Calu3 (cell line): ENCODE results near the gene GLP2R. TPM values are rescaled to one million over a fixed set of nuclear protein-coding genes. Genes with fewer than 3 reads are reported as not detected.
"Not testable (repeated sequence)": the region's sequence is repeated elsewhere in the genome, so short reads cannot be mapped to it uniquely, and the experiment has no call there.

Experiments used
- BruUV-seq: library from RNA; stranded (reverse); fragments of 400-500 nt; replicated peaks from 2 replicates; lab custom pipeline; 2021; lab: Mats Ljungman, UMichigan
- CTCF ChIA-PET: fragments of 300-600 bp; sonication (Branson Sonifier 250); formaldehyde crosslinking; loops from one replicate; lab custom pipeline; 2022; ENCODE audit warnings: antibody characterized with exemption; lab: Charles Lee
- DNase-seq: peaks from one replicate; pipeline ENCODE4 v3.0.0; 2022
- H3K27ac Mint-ChIP-seq: one replicate; pipeline ENCODE4 v1.8.0; 2022; ENCODE audit warnings: mixed read lengths; ENCODE audit not compliant: unreplicated experiment
- H3K27me3 Mint-ChIP-seq: one replicate; pipeline ENCODE4 v1.8.0; 2022; ENCODE audit warnings: mixed read lengths; ENCODE audit not compliant: unreplicated experiment
- H3K36me3 Mint-ChIP-seq: one replicate; pipeline ENCODE4 v1.8.0; 2022; ENCODE audit warnings: mild to moderate bottlenecking, moderate library complexity, mixed read lengths; ENCODE audit not compliant: insufficient read depth, unreplicated experiment
- H3K4me1 Mint-ChIP-seq: one replicate; pipeline ENCODE4 v1.8.0; 2022; ENCODE audit warnings: mild to moderate bottlenecking, low read depth, mixed read lengths; ENCODE audit not compliant: unreplicated experiment
- H3K4me3 Mint-ChIP-seq: one replicate; pipeline ENCODE4 v1.8.0; 2022; ENCODE audit warnings: mild to moderate bottlenecking, low read depth, moderate library complexity, mixed read lengths; ENCODE audit not compliant: unreplicated experiment
- H3K9me3 Mint-ChIP-seq: one replicate; pipeline ENCODE4 v1.8.0; 2022; ENCODE audit warnings: low read depth, mixed read lengths; ENCODE audit not compliant: unreplicated experiment
- intact Hi-C: fragments of 100-400 bp; cut with micrococcal nuclease; formaldehyde crosslinking; loops from one replicate; pipeline ENCODE4 v1.10.0; 2022; ENCODE audit not compliant: unreplicated experiment
- total RNA-seq: library from RNA; stranded (reverse); gene quantifications from 2 replicates; pipeline ENCODE4 v1.2.3, GENCODE V29; 2022
- TF ChIP-seq, protein P1 (sequence below): fragments of 200-600 bp; IDR thresholded peaks from one replicate; pipeline ENCODE4 v1.8.0; 2022; ENCODE audit warnings: antibody characterized with exemption; ENCODE audit not compliant: unreplicated experiment

The GLP2R gene
- total RNA-seq, 1 experiment from 2014 or later, result 0.59 TPM

DNA sequence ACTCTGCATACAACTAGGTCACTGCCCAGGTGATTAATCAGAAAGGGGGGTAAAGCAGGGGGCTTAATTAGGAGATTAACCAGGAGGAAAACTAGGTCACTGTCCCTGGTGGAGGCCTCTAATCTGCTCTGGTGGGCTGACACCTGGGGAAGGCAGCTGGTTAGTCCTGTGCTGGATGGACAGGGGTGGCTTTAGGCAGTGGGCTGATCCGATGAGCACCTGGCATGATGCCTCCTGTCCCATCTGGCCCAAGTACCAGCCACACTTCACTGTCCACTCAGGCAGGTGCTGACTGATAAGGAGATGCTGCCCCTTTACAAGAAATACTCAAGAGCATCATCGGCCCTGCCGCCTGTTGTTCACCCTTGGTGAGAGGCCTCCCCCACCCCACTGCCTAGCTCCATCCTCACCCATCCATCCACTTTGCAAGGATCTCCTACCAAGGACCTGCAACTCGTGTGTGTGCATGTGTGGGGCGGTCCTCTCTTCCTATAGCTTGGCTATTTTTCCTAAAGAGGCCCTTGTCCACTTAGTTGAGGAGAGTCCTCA, 93.2 kb downstream of the GLP2R start:
- no peaks in the 10 kb centered on the region for H3K4me1 Mint-ChIP-seq
- H3K27ac Mint-ChIP-seq, result no peak overlapping the region
- intact Hi-C loops, result no loop called here
- peaks cover 28% of the 10 kb centered on the region for H3K27me3 Mint-ChIP-seq
- H3K9me3 Mint-ChIP-seq, result no peaks in the 10 kb centered on the region
- TF ChIP-seq, protein P1, sequence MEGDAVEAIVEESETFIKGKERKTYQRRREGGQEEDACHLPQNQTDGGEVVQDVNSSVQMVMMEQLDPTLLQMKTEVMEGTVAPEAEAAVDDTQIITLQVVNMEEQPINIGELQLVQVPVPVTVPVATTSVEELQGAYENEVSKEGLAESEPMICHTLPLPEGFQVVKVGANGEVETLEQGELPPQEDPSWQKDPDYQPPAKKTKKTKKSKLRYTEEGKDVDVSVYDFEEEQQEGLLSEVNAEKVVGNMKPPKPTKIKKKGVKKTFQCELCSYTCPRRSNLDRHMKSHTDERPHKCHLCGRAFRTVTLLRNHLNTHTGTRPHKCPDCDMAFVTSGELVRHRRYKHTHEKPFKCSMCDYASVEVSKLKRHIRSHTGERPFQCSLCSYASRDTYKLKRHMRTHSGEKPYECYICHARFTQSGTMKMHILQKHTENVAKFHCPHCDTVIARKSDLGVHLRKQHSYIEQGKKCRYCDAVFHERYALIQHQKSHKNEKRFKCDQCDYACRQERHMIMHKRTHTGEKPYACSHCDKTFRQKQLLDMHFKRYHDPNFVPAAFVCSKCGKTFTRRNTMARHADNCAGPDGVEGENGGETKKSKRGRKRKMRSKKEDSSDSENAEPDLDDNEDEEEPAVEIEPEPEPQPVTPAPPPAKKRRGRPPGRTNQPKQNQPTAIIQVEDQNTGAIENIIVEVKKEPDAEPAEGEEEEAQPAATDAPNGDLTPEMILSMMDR, result no peak
- BruUV-seq, result no TSS peak
- CTCF ChIA-PET, result no interaction called here
- DNase-seq, result no peak
- no peaks in the 10 kb centered on the region for H3K36me3 Mint-ChIP-seq
- H3K4me3 Mint-ChIP-seq, result no peak overlapping the region

DNA sequence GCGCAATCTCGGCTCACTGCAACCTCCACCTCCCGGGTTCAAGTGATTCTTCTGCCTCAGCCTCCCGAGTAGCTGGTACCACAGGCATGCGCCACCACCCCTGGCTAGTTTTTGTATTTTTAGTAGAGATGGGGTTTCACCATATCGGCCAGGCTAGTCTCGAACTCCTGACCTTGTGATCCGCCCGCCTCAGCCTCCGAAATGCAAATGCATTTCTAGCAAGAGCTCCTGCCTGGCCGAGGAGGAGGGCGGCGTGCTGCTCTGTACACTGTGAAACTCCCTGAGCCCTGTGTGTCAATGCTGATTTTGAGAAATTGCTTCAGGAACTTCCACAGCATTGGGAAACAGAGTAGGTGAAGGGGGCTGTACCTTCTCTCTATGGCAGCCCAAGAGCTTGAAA, 95.5 kb downstream of the GLP2R start:
- CTCF ChIA-PET, result not testable (repeated sequence)

DNA sequence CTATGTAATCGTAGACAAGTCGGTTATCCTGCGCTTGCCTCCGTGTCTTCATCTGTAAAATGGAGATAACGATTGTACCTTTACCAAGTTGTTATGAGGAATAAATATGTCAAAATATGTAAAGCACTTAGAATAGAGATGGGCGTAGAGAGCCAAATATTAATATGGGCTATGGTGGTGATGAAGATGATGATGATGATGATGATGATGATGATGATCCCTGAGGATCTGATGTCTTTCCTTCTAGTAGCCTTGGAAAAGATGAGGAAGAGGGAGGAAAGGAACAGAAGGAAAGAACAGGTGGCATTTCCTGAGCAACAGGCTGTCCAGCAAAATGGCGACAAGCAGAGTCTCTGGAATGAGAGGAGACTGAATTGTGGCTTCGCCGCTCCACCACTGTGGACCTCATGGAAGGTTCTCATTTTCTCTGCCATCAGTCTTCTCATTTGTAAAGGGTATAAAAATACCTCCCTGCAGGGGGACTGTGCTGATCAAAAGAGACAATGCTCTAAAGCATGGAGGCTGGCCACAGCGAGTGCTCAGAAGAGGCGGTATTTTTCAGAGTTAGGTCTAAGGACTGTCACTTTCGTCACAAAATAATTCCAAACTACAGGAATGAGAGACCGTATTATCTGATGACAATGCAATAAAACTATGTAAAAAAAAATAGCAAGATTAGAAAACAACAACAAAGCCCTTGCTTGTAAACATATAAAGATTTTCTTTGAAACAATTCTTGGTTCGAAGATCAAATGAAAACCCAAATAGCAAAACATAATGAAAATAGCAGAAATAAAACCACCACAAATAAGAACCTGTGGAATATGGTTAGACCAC, 96.5 kb downstream of the GLP2R start:
- TF ChIP-seq, protein P1, result no peak
- no peaks in the 10 kb centered on the region for H3K4me1 Mint-ChIP-seq
- no peak overlapping the region for H3K27ac Mint-ChIP-seq
- peaks cover 5% of the 10 kb centered on the region for H3K36me3 Mint-ChIP-seq
- no peak for DNase-seq
- intact Hi-C loops, result loop anchor here (10.0 kb wide), 1 partner anchor 693 kb away; no protein-coding TSS in a partner anchor
- H3K9me3 Mint-ChIP-seq, result no peaks in the 10 kb centered on the region
- H3K4me3 Mint-ChIP-seq, result no peak overlapping the region
- BruUV-seq, result no TSS peak
- CTCF ChIA-PET, result no interaction called here
- H3K27me3 Mint-ChIP-seq, result peaks cover 9% of the 10 kb centered on the region

More for the DNA sequence above, 95.5 kb downstream of the GLP2R start:
- H3K27me3 Mint-ChIP-seq, H3K9me3 Mint-ChIP-seq, H3K4me1 Mint-ChIP-seq, BruUV-seq, H3K4me3 Mint-ChIP-seq, H3K36me3 Mint-ChIP-seq, DNase-seq, H3K27ac Mint-ChIP-seq: not testable (repeated sequence)
- intact Hi-C loops, result loop anchor here (10.0 kb wide), 1 partner anchor 694 kb away; no protein-coding TSS in a partner anchor

DNA sequence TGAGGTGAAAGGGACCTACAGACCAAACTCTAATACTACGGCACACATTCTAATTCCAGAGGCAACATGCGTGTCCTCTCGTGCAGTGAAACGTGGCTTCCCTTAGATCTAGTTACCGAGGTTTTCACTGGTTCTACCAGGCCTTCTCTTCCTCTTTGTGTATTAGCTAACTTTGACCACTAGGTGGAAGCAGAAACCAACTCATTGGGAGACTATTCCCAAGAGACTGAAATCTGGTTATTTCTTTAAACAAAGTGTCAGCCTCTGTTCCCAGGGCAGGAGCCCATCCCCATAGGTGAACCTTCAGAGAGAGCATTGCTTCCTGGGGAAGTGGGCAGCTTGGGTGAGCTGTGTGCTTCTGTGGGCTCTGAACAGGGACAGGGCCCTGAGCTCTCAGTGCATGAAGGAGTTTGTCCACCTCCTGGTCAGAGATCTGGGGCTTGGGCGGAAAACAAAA, 99.0 kb downstream of the GLP2R start:
- TF ChIP-seq, protein P1, result no peak
- intact Hi-C loops, result loop anchor here (10.0 kb wide), 1 partner anchor 690 kb away; no protein-coding TSS in a partner anchor
- DNase-seq, result peak; percentile 32
- Mint-ChIP-seq H3K9me3 (no peaks in the 10 kb centered on the region), H3K4me1 (no peaks in the 10 kb centered on the region), H3K27me3 (no peaks in the 10 kb centered on the region), H3K4me3 (no peak overlapping the region), H3K27ac (no peak overlapping the region), H3K36me3 (peaks cover 5% of the 10 kb centered on the region)
- CTCF ChIA-PET, result interaction anchor here (1.0 to 1.2 kb wide), 3 partner anchors 57 to 692 kb away, joined by 3 to 5 read pairs (median 4); no protein-coding TSS in a partner anchor
- BruUV-seq, result no TSS peak
